WTC11 (cell line): Measurements from ENCODE around the gene GATA1. TPM values are rescaled to one million over a fixed set of nuclear protein-coding genes. Genes with fewer than 3 reads are reported as not detected.

Experiments
- ATAC-seq: fragments of 200-7000 bp; cut with Tn5 transposase; 2 replicates; pipeline ENCODE4 v1.10.0; 2021; ENCODE audit warnings: mild to moderate bottlenecking, moderate library complexity
- CTCF ChIA-PET: fragments of 300-600 bp; sonication (Branson Sonifier 250); formaldehyde crosslinking; loops from one replicate; lab custom pipeline; 2021; ENCODE audit warnings: antibody characterized with exemption; lab: Charles Lee
- POLR2A ChIA-PET: fragments of 350-600 bp; sonication (Branson Sonifier 250); formaldehyde crosslinking; loops from one replicate; lab custom pipeline; 2021; ENCODE audit warnings: antibody characterized with exemption; lab: Charles Lee
- DNase-seq: peaks from one replicate; pipeline ENCODE4 v3.0.0; 2021; ENCODE audit warnings: low spot score
- H3K27ac Mint-ChIP-seq: 2 replicates; pipeline ENCODE4 v1.8.0; 2021; ENCODE audit warnings: mixed read lengths
- H3K27me3 Mint-ChIP-seq: 2 replicates; pipeline ENCODE4 v1.8.0; 2021; ENCODE audit warnings: low read depth, mild to moderate bottlenecking, moderate library complexity, mixed read lengths
- H3K36me3 Mint-ChIP-seq: 2 replicates; pipeline ENCODE4 v1.8.0; 2021; ENCODE audit warnings: mixed read lengths
- H3K4me1 Mint-ChIP-seq: 2 replicates; pipeline ENCODE4 v1.8.0; 2022; ENCODE audit warnings: mixed read lengths
- H3K4me3 Mint-ChIP-seq: 2 replicates; pipeline ENCODE4 v1.8.0; 2021; ENCODE audit warnings: mild to moderate bottlenecking, moderate library complexity, mixed read lengths
- H3K9me3 Mint-ChIP-seq: 2 replicates; pipeline ENCODE4 v1.8.0; 2021; ENCODE audit warnings: mixed read lengths
- ARID4B ChIP-seq: sonication (generic); formaldehyde crosslinking; IDR thresholded peaks from 2 replicates; pipeline ENCODE4 v1.8.0; 2023; ENCODE audit warnings: missing genetic modification reagents, mild to moderate bottlenecking, borderline replicate concordance
- ELF4 ChIP-seq: sonication (generic); formaldehyde crosslinking; IDR thresholded peaks from 2 replicates; pipeline ENCODE4 v1.8.1; 2022; ENCODE audit warnings: low read depth, mild to moderate bottlenecking, moderate library complexity, missing genetic modification reagents
- GABPB1 ChIP-seq: sonication (generic); formaldehyde crosslinking; IDR thresholded peaks from 2 replicates; pipeline ENCODE4 v1.8.1; 2023; ENCODE audit warnings: mild to moderate bottlenecking, missing genetic modification reagents
- GRHL2 ChIP-seq: fragments of 250-450 bp; sonication (Bioruptor Pico); IDR thresholded peaks from 2 replicates; pipeline ENCODE4 v1.8.0; 2022; ENCODE audit warnings: mild to moderate bottlenecking, moderate library complexity; ENCODE audit not compliant: insufficient replicate concordance, severe bottlenecking
- IRF1 ChIP-seq: sonication (generic); formaldehyde crosslinking; IDR thresholded peaks from 2 replicates; pipeline ENCODE4 v1.8.0; 2023; ENCODE audit warnings: missing genetic modification reagents
- IRF2 ChIP-seq: sonication (generic); formaldehyde crosslinking; IDR thresholded peaks from 2 replicates; pipeline ENCODE4 v1.8.0; 2022; ENCODE audit warnings: low read depth, missing genetic modification reagents, borderline replicate concordance
- JAZF1 ChIP-seq: fragments of 250-450 bp; sonication (Bioruptor Pico); IDR thresholded peaks from 2 replicates; pipeline ENCODE4 v1.9.0; 2021; ENCODE audit warnings: moderate library complexity, mild to moderate bottlenecking, inconsistent platforms
- KAT7 ChIP-seq: sonication (generic); formaldehyde crosslinking; IDR thresholded peaks from 2 replicates; pipeline ENCODE4 v1.8.1; 2023; ENCODE audit warnings: missing genetic modification reagents, mild to moderate bottlenecking, borderline replicate concordance
- NR1H2 ChIP-seq: sonication (generic); formaldehyde crosslinking; IDR thresholded peaks from 2 replicates; pipeline ENCODE4 v1.9.0; 2021; ENCODE audit warnings: mild to moderate bottlenecking, moderate library complexity, missing genetic modification reagents
- NR2C2 ChIP-seq: sonication (generic); formaldehyde crosslinking; IDR thresholded peaks from 2 replicates; pipeline ENCODE4 v1.8.0; 2022; ENCODE audit warnings: mild to moderate bottlenecking, missing genetic modification reagents
- OVOL2 ChIP-seq: fragments of 250-450 bp; sonication (Bioruptor Pico); IDR thresholded peaks from 2 replicates; pipeline ENCODE4 v1.9.0; 2021; ENCODE audit warnings: mild to moderate bottlenecking, borderline replicate concordance
- PRRX2 ChIP-seq: fragments of 250-450 bp; sonication (Bioruptor Pico); IDR thresholded peaks from 2 replicates; pipeline ENCODE4 v1.8.0; 2021; ENCODE audit warnings: mild to moderate bottlenecking
- TCF7 ChIP-seq: sonication (generic); formaldehyde crosslinking; IDR thresholded peaks from 2 replicates; pipeline ENCODE4 v1.8.0; 2022; ENCODE audit warnings: mild to moderate bottlenecking, low read depth, missing genetic modification reagents, moderate library complexity
- TEAD4 ChIP-seq: sonication (generic); formaldehyde crosslinking; IDR thresholded peaks from 2 replicates; pipeline ENCODE4 v1.8.0; 2022; ENCODE audit warnings: mild to moderate bottlenecking, missing genetic modification reagents
- TP53 ChIP-seq: sonication (generic); formaldehyde crosslinking; IDR thresholded peaks from 2 replicates; pipeline ENCODE4 v1.8.1; 2023; ENCODE audit warnings: mild to moderate bottlenecking, missing genetic modification reagents
- ZBTB43 ChIP-seq: sonication (generic); formaldehyde crosslinking; IDR thresholded peaks from 2 replicates; pipeline ENCODE4 v1.8.1; 2023; ENCODE audit warnings: mild to moderate bottlenecking, missing genetic modification reagents
- ZNF121 ChIP-seq: sonication (generic); formaldehyde crosslinking; IDR thresholded peaks from 2 replicates; pipeline ENCODE4 v1.8.0; 2023; ENCODE audit warnings: missing genetic modification reagents
- ZNF281 ChIP-seq: sonication (generic); formaldehyde crosslinking; IDR thresholded peaks from 2 replicates; pipeline ENCODE4 v1.8.0; 2023; ENCODE audit warnings: mild to moderate bottlenecking, missing genetic modification reagents
- ZNF396 ChIP-seq: fragments of 250-450 bp; sonication (Bioruptor Pico); IDR thresholded peaks from 2 replicates; pipeline ENCODE4 v1.8.0; 2021; ENCODE audit warnings: mild to moderate bottlenecking, moderate library complexity, borderline replicate concordance
- total RNA-seq: library from RNA; stranded (reverse); gene quantifications from 3 replicates; pipeline ENCODE4 v1.2.3, GENCODE V29; 2021

The GATA1 gene
- total RNA-seq, 1 experiment from 2014 or later, result 0.26 TPM

GRCh38 chrX:48781705-48782104 is 4.7 kb upstream of the GATA1 start:
- no peaks in the 10 kb centered on the region for H3K36me3 Mint-ChIP-seq
- no peaks in the 10 kb centered on the region for H3K9me3 Mint-ChIP-seq
- H3K27ac Mint-ChIP-seq, result no peak overlapping the region
- TF ChIP-seq NR1H2 (CRISPR knock-in tag), result no peak
- TF ChIP-seq IRF2, result no peak
- no peak for TF ChIP-seq TCF7 (CRISPR knock-in tag)
- TF ChIP-seq JAZF1 (CRISPR knock-in tag), result no peak
- no peak for TF ChIP-seq ZNF121
- no peak for TF ChIP-seq TEAD4
- no peak for TF ChIP-seq ZBTB43 (CRISPR knock-in tag)
- ATAC-seq (no peak), DNase-seq (no peak)
- CTCF ChIA-PET, result no interaction called here
- H3K4me1 Mint-ChIP-seq, result peaks cover under 1% of the 10 kb centered on the region; the same call in 1 of the 2 replicates
- POLR2A ChIA-PET, result no interaction called here
- peaks cover 5% of the 10 kb centered on the region for H3K27me3 Mint-ChIP-seq
- H3K4me3 Mint-ChIP-seq, result no peak overlapping the region

- H3K4me1 Mint-ChIP-seq, result no peaks in the 10 kb centered on the region
- no peaks in the 10 kb centered on the region for H3K36me3 Mint-ChIP-seq
- no peaks in the 10 kb centered on the region for H3K9me3 Mint-ChIP-seq
- peaks cover 9% of the 10 kb centered on the region for H3K27me3 Mint-ChIP-seq
- ATAC-seq (no peak), DNase-seq (no peak)
- no peak overlapping the region for H3K4me3 Mint-ChIP-seq
- no peak overlapping the region for H3K27ac Mint-ChIP-seq
- TF ChIP-seq NR2C2 (CRISPR knock-in tag) (no peak), OVOL2 (CRISPR knock-in tag) (no peak), TP53 (CRISPR knock-in tag) (no peak), GABPB1 (no peak)
- ChIA-PET POLR2A (no interaction called here), CTCF (no interaction called here)
These were observed 4.2 kb upstream of the GATA1 start for GRCh38 chrX:48782216-48782615.

- no peak for DNase-seq
- H3K4me1 Mint-ChIP-seq, result no peaks in the 10 kb centered on the region
- H3K36me3 Mint-ChIP-seq, result no peaks in the 10 kb centered on the region
- H3K27me3 Mint-ChIP-seq, result peaks cover 9% of the 10 kb centered on the region
- no peak for ATAC-seq
- no peaks in the 10 kb centered on the region for H3K9me3 Mint-ChIP-seq
- POLR2A ChIA-PET, result no interaction called here
- H3K4me3 Mint-ChIP-seq, result no peak overlapping the region
- no peak for TF ChIP-seq ZNF396 (CRISPR knock-in tag)
- TF ChIP-seq GRHL2, result no peak
- TF ChIP-seq KAT7 (CRISPR knock-in tag), result no peak
- no peak for TF ChIP-seq ZNF281 (CRISPR knock-in tag)
- TF ChIP-seq IRF1 (CRISPR knock-in tag), result no peak
- no peak for TF ChIP-seq NR2C2 (CRISPR knock-in tag)
- TF ChIP-seq ELF4 (CRISPR knock-in tag), result no peak
- no peak for TF ChIP-seq PRRX2 (CRISPR knock-in tag)
- no peak for TF ChIP-seq IRF2
- CTCF ChIA-PET, result no interaction called here
- no peak overlapping the region for H3K27ac Mint-ChIP-seq
These were observed 3.6 kb upstream of the GATA1 start for GRCh38 chrX:48782795-48783194.

- no peaks in the 10 kb centered on the region for H3K9me3 Mint-ChIP-seq
- no peaks in the 10 kb centered on the region for H3K4me1 Mint-ChIP-seq
- ChIA-PET CTCF (no interaction called here), POLR2A (no interaction called here)
- no peaks in the 10 kb centered on the region for H3K36me3 Mint-ChIP-seq
- H3K4me3 Mint-ChIP-seq, result no peak overlapping the region
- DNase-seq (no peak), ATAC-seq (no peak)
- H3K27ac Mint-ChIP-seq, result no peak overlapping the region
- peaks cover 9% of the 10 kb centered on the region for H3K27me3 Mint-ChIP-seq
- no peak for TF ChIP-seq ARID4B (CRISPR knock-in tag)
These were observed 1.7 kb upstream of the GATA1 start for GRCh38 chrX:48784726-48785125.
